Measurements from ENCODE around the gene RASA3. TPM values are rescaled to one million over a fixed set of nuclear protein-coding genes. Genes with fewer than 3 reads are reported as not detected.

RASA3 gene
- total and polyA plus RNA-seq, 2 donors (not counting 3 experiments of a cell fraction or from before 2014, with no cell fraction given) = 26.5 to 53.8 TPM

GRCh38 chr13:114157869-114158495, 25.6 kb upstream of the RASA3 start:
- intact Hi-C loops (cut with micrococcal nuclease) = no loop called here

More at GRCh38 chr13:114157869-114158495, 25.6 kb upstream of the RASA3 start:
- FAIRE-seq (no peak), DNase-seq (ENCODE audit: low read depth, low spot score) (no peak)
- CTCF ChIA-PET = no interaction called here
- TF ChIP-seq POLR2AphosphoS5 (IDR thresholded peaks at IDR 0.05; ENCODE audit: insufficient read depth, low read depth, low read length) (no peak), MYC (IDR thresholded peaks at IDR 0.05; ENCODE audit: low read depth, low read length) (no peak), JUN (IDR thresholded peaks at IDR 0.05; ENCODE audit: borderline replicate concordance, insufficient read depth, insufficient read length, low read depth) (no peak), MAX (IDR thresholded peaks at IDR 0.05; ENCODE audit: insufficient read depth, insufficient read length) (no peak), EZH2 (IDR thresholded peaks at IDR 0.05; ENCODE audit: borderline replicate concordance, low read depth, low read length, severe bottlenecking) (no peak), GATA2 (IDR thresholded peaks at IDR 0.05; ENCODE audit: insufficient read depth, insufficient read length, low read depth, low read length) (no peak), CTCF (IDR thresholded peaks at IDR 0.05; ENCODE audit: extremely low read depth in 1 of 2, insufficient read depth in 1 of 2, low read depth in 1 of 2, low read length in 2 of 2) (no peak), FOS (IDR thresholded peaks at IDR 0.05; ENCODE audit: borderline replicate concordance, insufficient read depth, low read length) (no peak), POLR2A (IDR thresholded peaks at IDR 0.05; ENCODE audit: low read depth, low read length) (no peak)
- no peaks in the 10 kb centered on the region for H3K36me3 ChIP-seq (ENCODE audit: control insufficient read depth in 2 of 2, extremely low read depth in 1 of 2, insufficient read depth in 2 of 2, low read length in 2 of 2)
- BruUV-seq (replicated peaks) = no TSS peak
- H3K9ac ChIP-seq (replicated peaks; ENCODE audit: extremely low read depth, insufficient read depth, low read length) = no peak overlapping the region
- H3K4me2 ChIP-seq (ENCODE audit: insufficient read depth, low read length) = no peak overlapping the region
- no peaks in the 10 kb centered on the region for H4K20me1 ChIP-seq (replicated peaks; ENCODE audit: control insufficient read depth, extremely low read depth, insufficient read depth, low read length)
- no peaks in the 10 kb centered on the region for H3K9me1 ChIP-seq (replicated peaks; ENCODE audit: control insufficient read depth, extremely low read depth, insufficient read depth, low read length)
- H3K4me1 ChIP-seq (ENCODE audit: control insufficient read depth, extremely low read depth, insufficient read depth, low read length) = peaks cover 25% of the 10 kb centered on the region
- POLR2A ChIA-PET = no interaction called here
- peaks cover 0 to 2% of the 10 kb centered on the region in 2 experiments for H3K27me3 ChIP-seq (ENCODE audit: control insufficient read depth in 2 of 2, insufficient read depth in 2 of 2, low read length in 2 of 2)
- H3K9me3 ChIP-seq (replicated peaks; ENCODE audit: control insufficient read depth, insufficient read depth, low read length) = no peaks in the 10 kb centered on the region
- no peaks in the 10 kb centered on the region for H3K79me2 ChIP-seq (ENCODE audit: control insufficient read depth, insufficient read depth, low read length)
- H2AFZ ChIP-seq (ENCODE audit: low read depth, low read length) = no peak overlapping the region
- H3K27ac ChIP-seq (ENCODE audit: insufficient read depth, low read depth, low read length) = no peak overlapping the region
- H3K4me3 ChIP-seq (replicated peaks in 1 of 3; ENCODE audit: insufficient read depth in 1 of 3, low read depth in 1 of 3, low read length in 3 of 3) = no peak overlapping the region
- dilution Hi-C loops (cut with MboI; ENCODE audit: extremely low pct_ligation_motif_present, low sequenced_read_pairs) = no loop called here

All from endothelial cell of umbilical vein (primary cell).